ENCODE results near the gene IGF1. TPM values are rescaled to one million over a fixed set of nuclear protein-coding genes. Genes with fewer than 3 reads are reported as not detected.
A peak's percentile ranks its signal among the peaks of the same experiment; 100 is the strongest.

Gene IGF1
- total RNA-seq, 1 donor from 2014 or later: 0.34 TPM

DNA sequence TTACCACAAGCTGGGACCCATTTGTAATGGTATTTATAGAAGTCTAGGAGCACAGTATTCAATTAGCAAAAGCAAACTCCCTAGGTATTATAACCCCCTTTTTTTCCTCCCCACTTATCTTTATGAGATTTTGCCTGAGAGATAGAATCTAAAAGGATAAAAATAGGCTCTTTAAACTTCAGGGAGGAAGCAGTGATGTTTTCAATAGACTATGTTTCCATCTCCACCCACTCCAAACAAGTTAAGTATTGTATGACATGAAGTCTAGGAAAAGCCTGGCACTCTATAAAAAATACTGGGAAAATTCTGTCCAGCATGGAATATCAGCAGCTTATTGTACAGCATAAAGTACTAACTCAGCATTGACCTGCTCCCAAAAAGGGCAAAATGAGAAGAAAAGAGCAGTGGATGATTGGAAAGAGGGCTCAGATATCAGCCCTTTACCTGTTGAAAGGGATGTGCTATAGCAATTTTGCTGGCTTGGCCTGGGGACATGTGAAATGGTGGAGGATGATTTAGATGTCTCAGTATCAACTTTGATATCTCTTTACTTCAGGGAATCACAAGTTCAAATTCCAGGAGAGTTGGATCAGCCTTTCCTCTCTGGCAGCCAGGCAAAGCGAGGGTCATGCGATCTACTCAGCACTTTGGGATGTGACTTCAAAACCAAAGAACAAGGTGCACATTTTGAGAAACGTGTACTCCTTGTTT, 72.4 kb downstream of the IGF1 start:
- H3K4me3 Mint-ChIP-seq: no peak overlapping the region
- H3K27ac Mint-ChIP-seq: peak overlapping the region; percentile 36
- no peak for DNase-seq (ENCODE audit: low spot score)
- H3K4me1 Mint-ChIP-seq (ENCODE audit: low read depth): peaks cover 20% of the 10 kb centered on the region
- intact Hi-C loops (cut with micrococcal nuclease): no loop called here
- H3K9me3 Mint-ChIP-seq: no peaks in the 10 kb centered on the region
- peaks cover 10% of the 10 kb centered on the region for H3K27me3 Mint-ChIP-seq (ENCODE audit: insufficient read depth)
- no peaks in the 10 kb centered on the region for H3K36me3 Mint-ChIP-seq (ENCODE audit: low read depth)

DNA sequence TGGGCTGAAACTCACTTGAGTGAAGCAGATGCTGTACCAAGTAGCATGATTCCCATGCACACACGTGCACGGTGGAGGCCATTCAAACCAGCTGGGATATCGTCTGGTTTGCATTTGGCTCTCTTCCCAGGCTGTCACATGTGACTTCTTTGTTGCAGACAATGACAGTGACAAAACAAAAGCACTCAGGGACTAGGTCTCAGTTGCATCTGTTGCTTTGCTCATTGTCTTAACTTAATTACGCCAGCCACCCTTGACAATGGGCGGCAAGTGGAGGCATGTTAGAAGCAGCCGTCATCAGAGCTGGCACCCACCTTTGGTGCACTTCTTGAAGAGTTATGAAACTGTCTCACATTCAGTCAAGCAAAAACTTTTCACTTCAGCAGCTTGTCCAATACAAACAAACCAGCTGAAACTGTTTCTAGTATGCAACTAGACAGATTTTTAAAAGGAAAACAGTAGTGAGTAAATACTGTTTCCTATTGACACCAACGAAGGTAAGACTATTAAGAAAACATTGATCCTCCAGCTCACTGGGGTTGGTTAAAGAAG, 74.3 kb downstream of the IGF1 start:
- H3K27me3 Mint-ChIP-seq (ENCODE audit: insufficient read depth): peaks cover 15% of the 10 kb centered on the region
- no peaks in the 10 kb centered on the region for H3K9me3 Mint-ChIP-seq
- DNase-seq (ENCODE audit: low spot score): no peak
- H3K4me3 Mint-ChIP-seq: no peak overlapping the region
- no peak overlapping the region for H3K27ac Mint-ChIP-seq
- intact Hi-C loops (cut with micrococcal nuclease): no loop called here
- peaks cover 20% of the 10 kb centered on the region for H3K4me1 Mint-ChIP-seq (ENCODE audit: low read depth)
- H3K36me3 Mint-ChIP-seq (ENCODE audit: low read depth): no peaks in the 10 kb centered on the region

DNA sequence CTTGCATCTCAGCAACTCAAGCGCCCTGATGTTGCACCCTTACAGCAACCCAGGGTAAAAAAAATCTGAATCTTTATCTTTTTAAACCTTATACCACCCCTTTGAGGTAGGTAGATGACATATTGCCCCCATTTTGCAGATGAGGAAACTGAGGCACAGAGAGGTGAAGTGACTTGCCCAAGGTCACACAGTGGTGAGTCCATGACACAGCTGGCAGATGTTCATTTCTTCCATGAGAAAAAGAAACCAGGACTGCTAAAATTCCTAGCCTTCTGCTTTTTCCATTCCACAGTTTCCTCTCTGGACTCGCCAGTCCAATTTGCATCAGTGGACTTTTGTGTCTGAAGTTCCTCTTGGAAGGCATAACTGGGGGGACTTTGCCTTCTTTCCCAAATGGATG, 79.3 kb downstream of the IGF1 start:
- DNase-seq (ENCODE audit: low spot score): no peak
- Mint-ChIP-seq H3K4me3 (no peak overlapping the region), H3K27ac (no peak overlapping the region), H3K36me3 (ENCODE audit: low read depth) (no peaks in the 10 kb centered on the region), H3K4me1 (ENCODE audit: low read depth) (no peaks in the 10 kb centered on the region), H3K9me3 (no peaks in the 10 kb centered on the region), H3K27me3 (ENCODE audit: insufficient read depth) (peaks cover 20% of the 10 kb centered on the region)
- intact Hi-C loops (cut with micrococcal nuclease): no loop called here

DNA sequence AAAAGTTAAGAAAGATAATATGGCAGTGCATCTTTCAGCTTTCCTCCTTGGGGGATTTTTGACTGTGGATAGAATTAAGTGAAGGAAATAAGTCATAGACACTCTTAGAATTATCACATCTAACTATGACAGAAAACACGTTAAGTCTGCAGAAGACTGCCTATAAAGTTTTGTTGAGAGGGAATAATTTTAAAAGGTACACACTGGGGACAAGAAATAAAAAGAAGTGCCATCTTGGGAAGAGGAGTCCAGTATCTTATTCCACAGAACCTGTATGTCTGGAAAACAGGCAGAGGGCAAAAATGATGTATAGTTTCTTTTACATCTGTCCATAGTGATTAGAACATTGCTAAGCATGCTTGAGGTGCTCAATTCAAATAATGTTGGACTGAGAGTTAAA, 80.7 kb downstream of the IGF1 start:
- H3K4me1 Mint-ChIP-seq (ENCODE audit: low read depth): no peaks in the 10 kb centered on the region
- H3K27ac Mint-ChIP-seq: no peak overlapping the region
- peaks cover 22% of the 10 kb centered on the region for H3K27me3 Mint-ChIP-seq (ENCODE audit: insufficient read depth)
- no peaks in the 10 kb centered on the region for H3K36me3 Mint-ChIP-seq (ENCODE audit: low read depth)
- no peak overlapping the region for H3K4me3 Mint-ChIP-seq
- intact Hi-C loops (cut with micrococcal nuclease): no loop called here
- DNase-seq (ENCODE audit: low spot score): no peak
- H3K9me3 Mint-ChIP-seq: no peaks in the 10 kb centered on the region

DNA sequence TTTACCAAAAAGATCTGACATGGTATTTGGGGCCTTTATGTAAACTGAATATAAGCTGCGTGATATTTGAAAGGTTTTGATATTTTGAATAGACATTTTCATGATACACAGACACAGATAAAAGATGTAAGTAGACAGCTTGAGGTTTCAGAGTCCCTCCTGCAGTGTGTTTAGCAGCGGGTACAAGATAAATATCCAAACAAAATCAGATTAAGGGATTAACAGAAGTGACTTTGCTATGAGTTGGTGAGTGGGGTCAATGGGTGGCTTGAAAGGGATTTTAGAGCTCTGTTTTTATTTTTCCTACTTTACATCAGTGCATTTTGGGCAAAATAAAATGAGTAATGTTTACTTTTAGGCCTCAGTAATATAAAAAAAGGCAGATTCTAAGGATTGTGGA, 84.1 kb downstream of the IGF1 start:
- no peaks in the 10 kb centered on the region for H3K36me3 Mint-ChIP-seq (ENCODE audit: low read depth)
- no peak overlapping the region for H3K4me3 Mint-ChIP-seq
- no peaks in the 10 kb centered on the region for H3K4me1 Mint-ChIP-seq (ENCODE audit: low read depth)
- peaks cover 10% of the 10 kb centered on the region for H3K27me3 Mint-ChIP-seq (ENCODE audit: insufficient read depth)
- no peak for DNase-seq (ENCODE audit: low spot score)
- no peak overlapping the region for H3K27ac Mint-ChIP-seq
- H3K9me3 Mint-ChIP-seq: no peaks in the 10 kb centered on the region
- intact Hi-C loops (cut with micrococcal nuclease): no loop called here

DNA sequence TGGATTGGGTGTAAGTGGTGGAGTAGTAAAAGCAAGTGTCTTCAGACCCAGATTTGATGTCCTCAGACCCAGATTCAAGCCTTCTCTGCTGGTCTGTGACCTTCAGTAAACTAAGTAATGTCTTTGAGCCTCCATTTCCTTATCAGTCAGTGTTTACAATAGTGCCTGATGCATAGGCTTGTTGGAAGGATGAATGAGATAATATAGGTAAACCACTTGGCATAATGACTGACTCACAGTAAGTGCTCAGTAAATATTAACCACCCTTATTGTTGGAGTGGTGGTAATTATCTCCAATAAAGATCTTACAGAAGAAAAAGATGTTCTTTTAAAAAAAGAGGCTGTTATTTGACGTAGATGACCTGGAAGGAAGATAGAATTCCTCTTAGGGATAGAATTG, 86.2 kb downstream of the IGF1 start:
- DNase-seq (ENCODE audit: low spot score): no peak
- Mint-ChIP-seq H3K27me3 (ENCODE audit: insufficient read depth) (peaks cover 4% of the 10 kb centered on the region), H3K4me3 (no peak overlapping the region), H3K9me3 (no peaks in the 10 kb centered on the region), H3K27ac (no peak overlapping the region), H3K36me3 (ENCODE audit: low read depth) (no peaks in the 10 kb centered on the region), H3K4me1 (ENCODE audit: low read depth) (no peaks in the 10 kb centered on the region)
- intact Hi-C loops (cut with micrococcal nuclease): no loop called here

GRCh38 chr12:102390068-102390467, 90.3 kb downstream of the IGF1 start:
- Mint-ChIP-seq H3K9me3 (peaks cover 4% of the 10 kb centered on the region), H3K36me3 (ENCODE audit: low read depth) (no peaks in the 10 kb centered on the region), H3K27ac (no peak overlapping the region), H3K4me3 (no peak overlapping the region), H3K27me3 (ENCODE audit: insufficient read depth) (peaks cover 8% of the 10 kb centered on the region), H3K4me1 (ENCODE audit: low read depth) (no peaks in the 10 kb centered on the region)
- DNase-seq (ENCODE audit: low spot score): no peak
- intact Hi-C loops (cut with micrococcal nuclease): no loop called here

- intact Hi-C loops (cut with micrococcal nuclease): no loop called here
- Mint-ChIP-seq H3K36me3 (ENCODE audit: low read depth) (no peaks in the 10 kb centered on the region), H3K9me3 (peaks cover 14% of the 10 kb centered on the region), H3K4me1 (ENCODE audit: low read depth) (no peaks in the 10 kb centered on the region), H3K27me3 (ENCODE audit: insufficient read depth) (peaks cover 6% of the 10 kb centered on the region), H3K27ac (no peak overlapping the region), H3K4me3 (no peak overlapping the region)
- DNase-seq (ENCODE audit: low spot score): no peak
These were observed 91.9 kb downstream of the IGF1 start for GRCh38 chr12:102388469-102388868.

- peaks cover 7% of the 10 kb centered on the region for H3K27me3 Mint-ChIP-seq (ENCODE audit: insufficient read depth)
- H3K4me3 Mint-ChIP-seq: no peak overlapping the region
- DNase-seq (ENCODE audit: low spot score): no peak
- no peaks in the 10 kb centered on the region for H3K36me3 Mint-ChIP-seq (ENCODE audit: low read depth)
- intact Hi-C loops (cut with micrococcal nuclease): no loop called here
- peaks cover 14% of the 10 kb centered on the region for H3K9me3 Mint-ChIP-seq
- no peak overlapping the region for H3K27ac Mint-ChIP-seq
- H3K4me1 Mint-ChIP-seq (ENCODE audit: low read depth): no peaks in the 10 kb centered on the region
These were observed 95.0 kb downstream of the IGF1 start for GRCh38 chr12:102385343-102385742.

DNA sequence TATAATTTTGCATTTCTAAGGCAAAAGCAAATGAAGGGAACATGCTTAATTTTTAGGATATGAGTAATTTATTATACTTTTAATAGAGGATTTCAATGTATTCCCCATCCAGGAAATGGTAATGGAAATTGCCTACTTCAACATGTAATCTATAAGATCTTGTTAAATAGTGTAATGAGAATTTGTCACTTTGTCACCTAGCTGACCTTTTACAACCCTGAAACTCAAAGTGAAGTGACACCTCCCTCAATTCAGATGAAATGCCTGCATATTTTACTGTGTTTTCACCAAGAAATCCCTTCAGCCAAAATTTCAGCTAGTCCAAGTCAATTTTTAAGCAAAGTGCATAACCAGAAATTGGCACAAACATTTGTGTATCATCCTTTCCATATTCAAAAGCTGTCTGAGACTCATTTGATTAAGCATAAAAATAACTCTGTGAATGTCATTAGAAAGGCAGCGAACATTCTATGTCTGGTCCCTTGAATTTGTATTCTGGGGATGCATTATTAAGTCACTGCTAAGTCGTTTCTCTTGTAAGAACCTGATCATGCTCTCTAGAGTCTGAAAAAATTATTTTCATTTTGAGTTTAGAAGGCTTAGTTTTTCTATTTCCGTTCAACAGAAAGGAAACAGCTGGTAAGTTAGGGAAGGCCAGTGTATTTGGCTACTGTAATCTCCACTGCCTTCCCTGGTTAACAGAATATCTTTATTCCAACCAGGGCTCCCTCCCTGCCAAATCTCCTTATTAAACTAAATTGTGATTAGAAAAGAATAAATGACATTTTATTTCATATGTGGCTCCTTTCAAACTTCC, 100.8 kb downstream of the IGF1 start:
- H3K9me3 Mint-ChIP-seq: peaks cover 9% of the 10 kb centered on the region
- H3K27ac Mint-ChIP-seq: no peak overlapping the region
- H3K27me3 Mint-ChIP-seq (ENCODE audit: insufficient read depth): peaks cover 5% of the 10 kb centered on the region
- H3K36me3 Mint-ChIP-seq (ENCODE audit: low read depth): no peaks in the 10 kb centered on the region
- no peaks in the 10 kb centered on the region for H3K4me1 Mint-ChIP-seq (ENCODE audit: low read depth)
- intact Hi-C loops (cut with micrococcal nuclease): no loop called here
- H3K4me3 Mint-ChIP-seq: no peak overlapping the region
- DNase-seq (ENCODE audit: low spot score): no peak

DNA sequence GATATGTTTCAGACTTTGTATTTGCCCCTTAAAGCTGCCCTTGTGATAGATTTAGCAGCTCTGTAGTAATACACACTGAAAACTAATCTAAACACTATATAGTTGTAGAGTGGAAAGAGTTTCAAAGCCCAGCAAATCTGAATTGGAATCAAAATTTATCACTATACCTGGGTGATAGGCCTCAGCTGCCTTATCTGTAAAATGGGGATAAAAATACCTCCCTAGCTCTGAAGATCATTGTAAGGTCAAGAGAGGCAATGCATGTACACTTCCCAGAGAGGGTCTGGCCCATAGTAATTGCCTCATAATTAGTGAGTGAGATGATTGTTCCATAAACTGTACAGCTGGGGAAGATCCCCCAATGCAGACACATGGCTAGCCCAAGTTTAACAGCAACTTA, 103.6 kb downstream of the IGF1 start:
- Mint-ChIP-seq H3K4me3 (no peak overlapping the region), H3K27me3 (ENCODE audit: insufficient read depth) (peaks cover 3% of the 10 kb centered on the region)
- intact Hi-C loops (cut with micrococcal nuclease): no loop called here

GRCh38 chr12:102376181-102376747, 104.1 kb downstream of the IGF1 start:
- no peak overlapping the region for H3K4me3 Mint-ChIP-seq
- peaks cover 3% of the 10 kb centered on the region for H3K27me3 Mint-ChIP-seq (ENCODE audit: insufficient read depth)
- no peaks in the 10 kb centered on the region for H3K36me3 Mint-ChIP-seq (ENCODE audit: low read depth)
- peaks cover 6% of the 10 kb centered on the region for H3K4me1 Mint-ChIP-seq (ENCODE audit: low read depth)
- DNase-seq (ENCODE audit: low spot score): no peak
- no peak overlapping the region for H3K27ac Mint-ChIP-seq
- intact Hi-C loops (cut with micrococcal nuclease): no loop called here
- H3K9me3 Mint-ChIP-seq: no peaks in the 10 kb centered on the region

More for the DNA sequence above, 103.6 kb downstream of the IGF1 start:
- no peak for DNase-seq (ENCODE audit: low spot score)
- Mint-ChIP-seq H3K4me1 (ENCODE audit: low read depth) (peaks cover 1% of the 10 kb centered on the region), H3K9me3 (no peaks in the 10 kb centered on the region), H3K27ac (no peak overlapping the region), H3K36me3 (ENCODE audit: low read depth) (no peaks in the 10 kb centered on the region)

GRCh38 chr12:102374190-102374589, 106.2 kb downstream of the IGF1 start:
- Mint-ChIP-seq H3K27ac (no peak overlapping the region), H3K36me3 (ENCODE audit: low read depth) (no peaks in the 10 kb centered on the region), H3K9me3 (no peaks in the 10 kb centered on the region), H3K4me1 (ENCODE audit: low read depth) (peaks cover 7% of the 10 kb centered on the region), H3K27me3 (ENCODE audit: insufficient read depth) (no peaks in the 10 kb centered on the region), H3K4me3 (no peak overlapping the region)
- DNase-seq (ENCODE audit: low spot score): no peak
- intact Hi-C loops (cut with micrococcal nuclease): no loop called here
